ENCODE data around the gene MYO3A. TPM values are rescaled to one million over a fixed set of nuclear protein-coding genes. Genes with fewer than 3 reads are reported as not detected.

Gene MYO3A
- total RNA-seq, 2 donors from 2014 or later = not detected

- DNase-seq (ENCODE audit: low spot score) = no peak
- peaks cover 20 to 37% of the 10 kb centered on the region in 2 donors for H3K27me3 Mint-ChIP-seq
- no peak overlapping the region for H3K27ac Mint-ChIP-seq
- no peak for ATAC-seq
- H3K36me3 Mint-ChIP-seq = no peaks in the 10 kb centered on the region
- H3K9me3 Mint-ChIP-seq = no peaks in the 10 kb centered on the region
- no peak overlapping the region for H3K4me3 Mint-ChIP-seq
- H3K4me1 Mint-ChIP-seq (ENCODE audit: low read depth in 2 of 2) = peaks cover 0 to 4% of the 10 kb centered on the region in 2 donors
Measured at GRCh38 chr10:25938405-25938804, 4.4 kb downstream of the MYO3A start.

GRCh38 chr10:25944771-25945170 is 10.7 kb downstream of the MYO3A start:
- peaks cover 8% of the 10 kb centered on the region for H3K9me3 Mint-ChIP-seq

GRCh38 chr10:25952857-25953256 is 18.8 kb downstream of the MYO3A start:
- H3K9me3 Mint-ChIP-seq = peaks cover 9% of the 10 kb centered on the region
- no peaks in the 10 kb centered on the region for H3K36me3 Mint-ChIP-seq
- peaks cover 0 to 10% of the 10 kb centered on the region in 2 donors for H3K27me3 Mint-ChIP-seq
- no peaks in the 10 kb centered on the region for H3K4me1 Mint-ChIP-seq (ENCODE audit: low read depth in 2 of 2)
- DNase-seq (ENCODE audit: low spot score) (no peak), ATAC-seq (no peak)
- no peak overlapping the region for H3K4me3 Mint-ChIP-seq
- H3K27ac Mint-ChIP-seq = no peak overlapping the region

More at GRCh38 chr10:25944771-25945170, 10.7 kb downstream of the MYO3A start:
- Mint-ChIP-seq H3K4me3 (no peak overlapping the region), H3K4me1 (ENCODE audit: low read depth in 2 of 2) (no peaks in the 10 kb centered on the region), H3K36me3 (no peaks in the 10 kb centered on the region), H3K27me3 (peaks cover 4 to 24% of the 10 kb centered on the region in 2 donors), H3K27ac (no peak overlapping the region)
- no peak for ATAC-seq
- DNase-seq (ENCODE audit: low spot score) = no peak

- peaks cover 0 to 9% of the 10 kb centered on the region in 2 donors for H3K27me3 Mint-ChIP-seq
- no peaks in the 10 kb centered on the region for H3K4me1 Mint-ChIP-seq (ENCODE audit: low read depth in 2 of 2)
- DNase-seq (ENCODE audit: low spot score) (no peak), ATAC-seq (no peak)
- H3K4me3 Mint-ChIP-seq = no peak overlapping the region
- H3K36me3 Mint-ChIP-seq = no peaks in the 10 kb centered on the region
- H3K9me3 Mint-ChIP-seq = peaks cover 15% of the 10 kb centered on the region
- no peak overlapping the region for H3K27ac Mint-ChIP-seq
Measured at GRCh38 chr10:25954851-25955250, 20.8 kb downstream of the MYO3A start.

GRCh38 chr10:25959540-25960232 is 25.7 kb downstream of the MYO3A start:
- ATAC-seq (no peak), DNase-seq (ENCODE audit: low spot score) (no peak)
- Mint-ChIP-seq H3K27me3 (no peaks in the 10 kb centered on the region), H3K27ac (no peak overlapping the region), H3K36me3 (no peaks in the 10 kb centered on the region), H3K4me3 (no peak overlapping the region), H3K4me1 (ENCODE audit: low read depth in 2 of 2) (no peaks in the 10 kb centered on the region), H3K9me3 (peaks cover 14% of the 10 kb centered on the region)

- no peak overlapping the region for H3K4me3 Mint-ChIP-seq
- no peak overlapping the region for H3K27ac Mint-ChIP-seq
- no peaks in the 10 kb centered on the region for H3K36me3 Mint-ChIP-seq
- H3K4me1 Mint-ChIP-seq (ENCODE audit: low read depth in 2 of 2) = no peaks in the 10 kb centered on the region
- DNase-seq (ENCODE audit: low spot score) (no peak), ATAC-seq (no peak)
- H3K27me3 Mint-ChIP-seq = peaks cover 2 to 7% of the 10 kb centered on the region in 2 donors
- peaks cover 3% of the 10 kb centered on the region for H3K9me3 Mint-ChIP-seq
Measured at GRCh38 chr10:25965584-25965983, 31.6 kb downstream of the MYO3A start.

GRCh38 chr10:25966844-25967243 is 32.8 kb downstream of the MYO3A start:
- H3K9me3 Mint-ChIP-seq = peaks cover 3% of the 10 kb centered on the region
- ATAC-seq (no peak), DNase-seq (ENCODE audit: low spot score) (no peak)
- no peaks in the 10 kb centered on the region for H3K36me3 Mint-ChIP-seq
- no peak overlapping the region for H3K27ac Mint-ChIP-seq
- no peak overlapping the region for H3K4me3 Mint-ChIP-seq
- H3K4me1 Mint-ChIP-seq (ENCODE audit: low read depth in 2 of 2) = no peaks in the 10 kb centered on the region
- H3K27me3 Mint-ChIP-seq = peaks cover 2 to 7% of the 10 kb centered on the region in 2 donors

- Mint-ChIP-seq H3K4me3 (no peak overlapping the region), H3K4me1 (ENCODE audit: low read depth in 2 of 2) (no peaks in the 10 kb centered on the region), H3K27ac (no peak overlapping the region), H3K36me3 (no peaks in the 10 kb centered on the region), H3K9me3 (peaks cover 5% of the 10 kb centered on the region), H3K27me3 (no peaks in the 10 kb centered on the region)
- no peak for ATAC-seq
- no peak for DNase-seq (ENCODE audit: low spot score)
Measured at GRCh38 chr10:25972631-25973030, 38.6 kb downstream of the MYO3A start.

- Mint-ChIP-seq H3K27ac (no peak overlapping the region), H3K27me3 (no peaks in the 10 kb centered on the region), H3K4me3 (no peak overlapping the region), H3K36me3 (no peaks in the 10 kb centered on the region), H3K9me3 (peaks cover 5% of the 10 kb centered on the region), H3K4me1 (ENCODE audit: low read depth in 2 of 2) (no peaks in the 10 kb centered on the region)
- no peak for DNase-seq (ENCODE audit: low spot score)
- ATAC-seq = no peak
Measured at GRCh38 chr10:25974897-25975459, 40.9 kb downstream of the MYO3A start.

- no peaks in the 10 kb centered on the region for H3K27me3 Mint-ChIP-seq
- peaks cover 8% of the 10 kb centered on the region for H3K9me3 Mint-ChIP-seq
- H3K4me1 Mint-ChIP-seq (ENCODE audit: low read depth in 2 of 2) = no peaks in the 10 kb centered on the region
- no peaks in the 10 kb centered on the region for H3K36me3 Mint-ChIP-seq
- no peak overlapping the region for H3K4me3 Mint-ChIP-seq
- no peak overlapping the region for H3K27ac Mint-ChIP-seq
- DNase-seq (ENCODE audit: low spot score) (no peak), ATAC-seq (no peak)
Measured at GRCh38 chr10:25978771-25979170, 44.7 kb downstream of the MYO3A start.

- Mint-ChIP-seq H3K27me3 (no peaks in the 10 kb centered on the region), H3K4me1 (ENCODE audit: low read depth in 2 of 2) (no peaks in the 10 kb centered on the region), H3K4me3 (no peak overlapping the region), H3K36me3 (no peaks in the 10 kb centered on the region), H3K27ac (no peak overlapping the region), H3K9me3 (peaks cover 15% of the 10 kb centered on the region)
- DNase-seq (ENCODE audit: low spot score) = no peak
- no peak for ATAC-seq
Measured at GRCh38 chr10:25982107-25982506, 48.1 kb downstream of the MYO3A start.

- ATAC-seq (no peak), DNase-seq (ENCODE audit: low spot score) (no peak)
- Mint-ChIP-seq H3K27me3 (no peaks in the 10 kb centered on the region), H3K4me1 (ENCODE audit: low read depth in 2 of 2) (no peaks in the 10 kb centered on the region), H3K27ac (no peak overlapping the region), H3K36me3 (no peaks in the 10 kb centered on the region), H3K9me3 (peaks cover 16% of the 10 kb centered on the region), H3K4me3 (no peak overlapping the region)
Measured at GRCh38 chr10:25988583-25988982, 54.6 kb downstream of the MYO3A start.

GRCh38 chr10:25989951-25990350 is 55.9 kb downstream of the MYO3A start:
- peaks cover 13% of the 10 kb centered on the region for H3K9me3 Mint-ChIP-seq
- no peaks in the 10 kb centered on the region for H3K36me3 Mint-ChIP-seq
- no peak overlapping the region for H3K27ac Mint-ChIP-seq
- DNase-seq (ENCODE audit: low spot score) (no peak), ATAC-seq (no peak)
- H3K4me3 Mint-ChIP-seq = no peak overlapping the region
- H3K27me3 Mint-ChIP-seq = no peaks in the 10 kb centered on the region
- no peaks in the 10 kb centered on the region for H3K4me1 Mint-ChIP-seq (ENCODE audit: low read depth in 2 of 2)

- no peak for ATAC-seq
Measured at GRCh38 chr10:25999295-25999981, 65.4 kb downstream of the MYO3A start.

More at GRCh38 chr10:25999295-25999981, 65.4 kb downstream of the MYO3A start:
- peaks cover 4% of the 10 kb centered on the region for H3K9me3 Mint-ChIP-seq
- peaks cover 0 to 9% of the 10 kb centered on the region in 2 donors for H3K27me3 Mint-ChIP-seq
- H3K27ac Mint-ChIP-seq = no peak overlapping the region
- H3K4me1 Mint-ChIP-seq (ENCODE audit: low read depth in 2 of 2) = no peaks in the 10 kb centered on the region
- no peaks in the 10 kb centered on the region for H3K36me3 Mint-ChIP-seq
- no peak overlapping the region for H3K4me3 Mint-ChIP-seq
- no peak for DNase-seq (ENCODE audit: low spot score)

All from natural killer cell treated with Interleukin-12 subunit alpha and Interleukin-12 subunit beta and Interleukin-15 and Interleukin-18, amount 100 ng/mL, for 72 hours (primary cell).